Vagina (tissue), 2 donors: Measurements from ENCODE around the gene ARSG. TPM values are rescaled to one million over a fixed set of nuclear protein-coding genes. Genes with fewer than 3 reads are reported as not detected.

Source experiments
- DNase-seq, 2 donors: peaks; one replicate each; pipeline ENCODE4 v3.0.0-alpha.2; 2017; ENCODE audit errors: extremely low spot score in 2 of 2
- H3K27ac ChIP-seq: fragments of 200-600 bp; sonication (generic); one replicate; pipeline ENCODE4 v1.5.1; 2019
- H3K27me3 ChIP-seq: fragments of 200-600 bp; sonication (generic); one replicate; pipeline ENCODE4 v1.5.1; 2019
- H3K36me3 ChIP-seq, 2 donors: fragments of 200-600 bp; sonication (generic); one replicate each; pipeline ENCODE4 v1.5.1; 2017 to 2019
- H3K4me1 ChIP-seq: fragments of 200-600 bp; sonication (generic); one replicate; pipeline ENCODE4 v1.5.1; 2019
- H3K4me3 ChIP-seq, 2 donors: fragments of 200-600 bp; sonication (generic); 1 replicate in 1 of 2; 2 replicates in 1 of 2; pipeline ENCODE4 v1.5.1; 2016 to 2019
- H3K9me3 ChIP-seq: fragments of 200-600 bp; sonication (generic); one replicate; pipeline ENCODE4 v1.5.1; 2019
- CTCF ChIP-seq, 3 experiments: fragments of 450-650 bp in 2 of 3; fragments of 200-600 bp in 1 of 3; sonication (generic) in 1 of 3; IDR thresholded peaks; one replicate each; pipeline ENCODE4 v1.5.1; 2017 to 2019; ENCODE audit warnings: antibody characterized with exemption in 3 of 3, mild to moderate bottlenecking in 2 of 3, moderate library complexity in 2 of 3
- POLR2A ChIP-seq, 2 donors: fragments of 450-650 bp; IDR thresholded peaks; one replicate each; pipeline ENCODE4 v1.6.1; 2017; ENCODE audit warnings: antibody characterized with exemption in 2 of 2, mild to moderate bottlenecking in 2 of 2, moderate library complexity in 2 of 2
- POLR2AphosphoS5 ChIP-seq, 2 donors: sonication (generic); formaldehyde crosslinking; IDR thresholded peaks; one replicate each; pipeline ENCODE4 v1.9.0; 2017; ENCODE audit warnings: antibody characterized with exemption in 2 of 2, mild to moderate bottlenecking in 2 of 2, low read depth in 1 of 2; ENCODE audit not compliant: insufficient read depth in 1 of 2
- intact Hi-C: fragments of 100-400 bp; cut with DNase I; formaldehyde crosslinking; loops from one replicate; pipeline ENCODE4 v1.15.1; 2023
- total RNA-seq: library from RNA; depleted of rRNA; stranded (reverse); fragments of >200 nt; gene quantifications from one replicate; pipeline ENCODE4 v1.2.3, GENCODE V29; 2016

The ARSG gene
- total RNA-seq, 1 donor from 2014 or later, result 8.1 TPM

DNA sequence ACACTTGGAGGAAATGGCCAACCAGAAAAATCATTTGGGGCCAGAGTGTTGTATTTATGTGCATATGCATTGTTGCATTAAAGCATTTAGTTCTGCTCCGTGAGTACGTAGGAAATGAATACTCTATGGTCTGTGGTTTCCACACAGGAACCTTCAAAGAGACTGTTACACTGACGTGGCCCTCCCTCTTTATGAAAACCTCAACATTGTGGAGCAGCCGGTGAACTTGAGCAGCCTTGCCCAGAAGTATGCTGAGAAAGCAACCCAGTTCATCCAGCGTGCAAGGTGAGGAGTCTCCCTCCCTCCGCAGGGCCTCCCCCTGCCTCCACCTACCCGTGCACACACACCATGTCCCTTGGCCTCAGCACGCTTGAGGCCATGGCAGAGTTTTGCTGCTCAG, 65.2 kb downstream of the ARSG start:
- no peaks in the 10 kb centered on the region for H3K27me3 ChIP-seq
- no peak for DNase-seq
- TF ChIP-seq POLR2AphosphoS5 (IDR thresholded peaks at IDR 0.05; ENCODE audit: insufficient read depth in 1 of 2, low read depth in 1 of 2) (no peak), POLR2A (IDR thresholded peaks at IDR 0.05) (no peak), CTCF (IDR thresholded peaks at IDR 0.05) (no peak)
- intact Hi-C loops, result no loop called here
- no peak overlapping the region for H3K4me3 ChIP-seq
- no peaks in the 10 kb centered on the region for H3K4me1 ChIP-seq
- H3K27ac ChIP-seq, result no peak overlapping the region
- no peaks in the 10 kb centered on the region for H3K9me3 ChIP-seq
- H3K36me3 ChIP-seq, result no peaks in the 10 kb centered on the region

GRCh38 chr17:68356949-68357455, 65.7 kb downstream of the ARSG start:
- H3K36me3 ChIP-seq, result no peaks in the 10 kb centered on the region

DNA sequence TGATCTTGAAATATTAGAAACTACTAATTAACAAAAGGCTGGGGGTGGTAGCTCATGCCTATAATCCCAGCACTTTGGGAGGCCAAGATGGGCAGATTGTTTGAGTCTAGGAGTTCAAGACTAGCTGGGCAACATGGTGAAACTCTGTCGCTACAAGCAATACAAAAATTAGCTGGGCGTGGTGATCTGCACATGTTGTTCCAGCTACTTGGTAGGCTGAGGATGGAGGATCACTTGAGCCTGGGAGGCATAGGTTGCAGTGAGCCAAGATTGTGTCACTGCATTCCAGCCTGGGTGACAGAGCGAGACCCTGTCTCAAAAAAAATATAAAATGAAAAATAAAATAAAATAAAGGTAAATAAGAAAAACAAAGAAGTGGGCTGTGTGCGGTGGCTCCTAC, 66.6 kb downstream of the ARSG start:
- H3K9me3 ChIP-seq, result no peaks in the 10 kb centered on the region
- H3K27ac ChIP-seq, result no peak overlapping the region
- H3K36me3 ChIP-seq, result no peaks in the 10 kb centered on the region
- TF ChIP-seq POLR2AphosphoS5 (IDR thresholded peaks at IDR 0.05; ENCODE audit: insufficient read depth in 1 of 2, low read depth in 1 of 2), result no peak
- TF ChIP-seq POLR2A (IDR thresholded peaks at IDR 0.05), result no peak
- no peak for TF ChIP-seq CTCF (IDR thresholded peaks at IDR 0.05)
- no peaks in the 10 kb centered on the region for H3K4me1 ChIP-seq
- no peak overlapping the region for H3K4me3 ChIP-seq
- intact Hi-C loops, result no loop called here
- no peaks in the 10 kb centered on the region for H3K27me3 ChIP-seq
- DNase-seq, result no peak

More at GRCh38 chr17:68356949-68357455, 65.7 kb downstream of the ARSG start:
- Histone ChIP-seq H3K27ac (no peak overlapping the region), H3K9me3 (no peaks in the 10 kb centered on the region), H3K4me1 (no peaks in the 10 kb centered on the region), H3K27me3 (no peaks in the 10 kb centered on the region), H3K4me3 (no peak overlapping the region)
- intact Hi-C loops, result no loop called here
- no peak for DNase-seq
- no peak for TF ChIP-seq POLR2A (IDR thresholded peaks at IDR 0.05)
- no peak for TF ChIP-seq POLR2AphosphoS5 (IDR thresholded peaks at IDR 0.05; ENCODE audit: insufficient read depth in 1 of 2, low read depth in 1 of 2)
- TF ChIP-seq CTCF (IDR thresholded peaks at IDR 0.05), result no peak

GRCh38 chr17:68359791-68360535, 68.7 kb downstream of the ARSG start:
- no peak for DNase-seq
- no peak overlapping the region for H3K4me3 ChIP-seq
- TF ChIP-seq CTCF (IDR thresholded peaks at IDR 0.05) (no peak), POLR2A (IDR thresholded peaks at IDR 0.05) (no peak), POLR2AphosphoS5 (IDR thresholded peaks at IDR 0.05; ENCODE audit: insufficient read depth in 1 of 2, low read depth in 1 of 2) (no peak)

DNA sequence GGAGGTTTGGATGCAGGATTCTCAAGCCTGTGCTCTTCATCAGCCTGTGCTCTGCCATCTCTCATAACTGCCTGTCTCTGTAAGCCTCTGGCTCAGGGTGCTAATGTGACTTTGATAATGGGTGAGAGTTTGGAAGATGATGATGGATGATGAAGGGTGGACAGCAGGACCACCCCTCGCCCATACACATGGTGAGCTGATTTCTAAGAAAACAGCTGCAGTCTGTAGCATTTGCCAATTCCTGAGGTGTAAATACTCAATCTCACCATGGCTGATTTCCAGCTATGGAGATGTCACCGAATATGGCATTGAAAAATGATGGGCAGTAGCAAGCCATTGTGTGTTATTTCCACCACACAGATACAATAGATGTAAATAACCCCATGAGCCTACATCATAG, 74.2 kb downstream of the ARSG start:
- intact Hi-C loops, result no loop called here
- no peak overlapping the region for H3K4me3 ChIP-seq
- no peaks in the 10 kb centered on the region for H3K9me3 ChIP-seq
- TF ChIP-seq POLR2A (IDR thresholded peaks at IDR 0.05) (no peak), POLR2AphosphoS5 (IDR thresholded peaks at IDR 0.05; ENCODE audit: insufficient read depth in 1 of 2, low read depth in 1 of 2) (no peak), CTCF (IDR thresholded peaks at IDR 0.05) (no peak)
- no peaks in the 10 kb centered on the region for H3K36me3 ChIP-seq
- no peaks in the 10 kb centered on the region for H3K4me1 ChIP-seq
- DNase-seq, result no peak
- H3K27ac ChIP-seq, result no peak overlapping the region
- H3K27me3 ChIP-seq, result no peaks in the 10 kb centered on the region

More at GRCh38 chr17:68359791-68360535, 68.7 kb downstream of the ARSG start:
- Histone ChIP-seq H3K9me3 (no peaks in the 10 kb centered on the region), H3K27ac (no peak overlapping the region), H3K4me1 (no peaks in the 10 kb centered on the region), H3K36me3 (no peaks in the 10 kb centered on the region), H3K27me3 (no peaks in the 10 kb centered on the region)
- intact Hi-C loops, result no loop called here
